ENCODE results near the gene H2AZ2.
"Not testable (repeated sequence)": the region's sequence is repeated elsewhere in the genome, so short reads cannot be mapped to it uniquely, and the experiment has no call there.

H2AZ2 gene

GRCh38 chr7:44811093-44811492 lies 36.8 kb downstream of the H2AZ2 start:
- DNase-seq: no peak

GRCh38 chr7:44808914-44809393 lies 38.9 kb downstream of the H2AZ2 start:
- DNase-seq: no peak

- DNase-seq: no peak
Measured at GRCh38 chr7:44805950-44806349, 41.9 kb downstream of the H2AZ2 start.

GRCh38 chr7:44803828-44804519 lies 43.9 kb downstream of the H2AZ2 start:
- not testable (repeated sequence) for DNase-seq

- no peak for DNase-seq
Measured at GRCh38 chr7:44802418-44803025, 45.4 kb downstream of the H2AZ2 start.

GRCh38 chr7:44801890-44802289 lies 46.0 kb downstream of the H2AZ2 start:
- no peak for DNase-seq

- no peak for DNase-seq
Measured at GRCh38 chr7:44799939-44800338, 47.9 kb downstream of the H2AZ2 start.

- no peak for DNase-seq
Measured at GRCh38 chr7:44798649-44799305, 49.1 kb downstream of the H2AZ2 start.

- peak; percentile 80 for DNase-seq
Measured at GRCh38 chr7:44797329-44798258, 50.3 kb downstream of the H2AZ2 start.

GRCh38 chr7:44796504-44797328 lies 51.2 kb downstream of the H2AZ2 start, which contains the start of gene PPIA:
PPIA (plus strand) TSS chr7:44796681; CDS start chr7:44796725, 44 bp downstream.
- peak; percentile 98 for DNase-seq

GRCh38 chr7:44796034-44796503 lies 51.8 kb downstream of the H2AZ2 start:
- DNase-seq: no peak

GRCh38 chr7:44794331-44794730 lies 53.6 kb downstream of the H2AZ2 start:
- no peak for DNase-seq

- DNase-seq: no peak
Measured at GRCh38 chr7:44793919-44794318, 54.0 kb downstream of the H2AZ2 start.

- DNase-seq: no peak
Measured at GRCh38 chr7:44791278-44792219, 56.3 kb downstream of the H2AZ2 start.

- DNase-seq: no peak
Measured at GRCh38 chr7:44789990-44790389, 57.9 kb downstream of the H2AZ2 start.

GRCh38 chr7:44787762-44788161 lies 60.1 kb downstream of the H2AZ2 start:
- no peak for DNase-seq

GRCh38 chr7:44787041-44787440 lies 60.8 kb downstream of the H2AZ2 start:
- no peak for DNase-seq

- DNase-seq: not testable (repeated sequence)
Measured at GRCh38 chr7:44785218-44785617, 62.7 kb downstream of the H2AZ2 start.

GRCh38 chr7:44784364-44784763 lies 63.5 kb downstream of the H2AZ2 start:
- no peak for DNase-seq

GRCh38 chr7:44783407-44783806 lies 64.5 kb downstream of the H2AZ2 start:
- DNase-seq: no peak

- no peak for DNase-seq
Measured at GRCh38 chr7:44782460-44782859, 65.4 kb downstream of the H2AZ2 start.
